Naive B cell (primary cell): Measurements from ENCODE around the gene CWC27. TPM values are rescaled to one million over a fixed set of nuclear protein-coding genes. Genes with fewer than 3 reads are reported as not detected.

Experiments used
- ATAC-seq, 2 donors: fragments of 150-1000 bp; cut with Tn5 transposase; 2 replicates each; pipeline ENCODE4 v1.10.0; 2021; ENCODE audit warnings: low read depth in 2 of 2, mild to moderate bottlenecking in 2 of 2, moderate library complexity in 2 of 2
- DNase-seq: peaks from one replicate; pipeline ENCODE4 v3.0.0; 2022
- H3K27ac Mint-ChIP-seq, 6 donors: one replicate each; pipeline ENCODE4 v1.8.0; 2020 to 2022; ENCODE audit warnings: mild to moderate bottlenecking in 6 of 6, mixed read lengths in 6 of 6, moderate library complexity in 5 of 6, inconsistent platforms in 2 of 6
- H3K27me3 Mint-ChIP-seq, 3 donors: one replicate each; pipeline ENCODE4 v1.8.0; 2021 to 2022; ENCODE audit warnings: mixed read lengths in 3 of 3, mild to moderate bottlenecking in 1 of 3
- H3K36me3 Mint-ChIP-seq, 2 donors: one replicate each; pipeline ENCODE4 v1.8.0; 2020 to 2022; ENCODE audit warnings: mixed read lengths in 2 of 2, inconsistent platforms in 1 of 2, mild to moderate bottlenecking in 1 of 2
- H3K4me1 Mint-ChIP-seq, 3 donors: one replicate each; pipeline ENCODE4 v1.8.0; 2020 to 2022; ENCODE audit warnings: mixed read lengths in 3 of 3, inconsistent platforms in 1 of 3, mild to moderate bottlenecking in 1 of 3, moderate library complexity in 1 of 3
- H3K4me3 Mint-ChIP-seq, 8 donors: one replicate each; pipeline ENCODE4 v1.8.0; 2020 to 2022; ENCODE audit warnings: mild to moderate bottlenecking in 8 of 8, mixed read lengths in 8 of 8, moderate library complexity in 8 of 8, inconsistent platforms in 2 of 8
- H3K9me3 Mint-ChIP-seq, 7 donors: one replicate each; pipeline ENCODE4 v1.8.0; 2020 to 2022; ENCODE audit warnings: mixed read lengths in 7 of 7, mild to moderate bottlenecking in 5 of 7, inconsistent platforms in 2 of 7, moderate library complexity in 1 of 7
- polyA plus RNA-seq, 6 donors: library from polyadenylated mRNA; unstranded; fragments of 300-500 nt; fragmentation: Illumina TruSeq; gene quantifications; one replicate each; pipeline ENCODE4 v1.2.3, GENCODE V29; 2021; ENCODE audit warnings: low read depth in 6 of 6

CWC27 gene
- polyA plus RNA-seq, 6 donors from 2014 or later = 26.5 to 43.5 (median 35.1) TPM

GRCh38 chr5:64952951-64953673 is 184.4 kb downstream of the CWC27 start:
- ATAC-seq = no peak

DNA sequence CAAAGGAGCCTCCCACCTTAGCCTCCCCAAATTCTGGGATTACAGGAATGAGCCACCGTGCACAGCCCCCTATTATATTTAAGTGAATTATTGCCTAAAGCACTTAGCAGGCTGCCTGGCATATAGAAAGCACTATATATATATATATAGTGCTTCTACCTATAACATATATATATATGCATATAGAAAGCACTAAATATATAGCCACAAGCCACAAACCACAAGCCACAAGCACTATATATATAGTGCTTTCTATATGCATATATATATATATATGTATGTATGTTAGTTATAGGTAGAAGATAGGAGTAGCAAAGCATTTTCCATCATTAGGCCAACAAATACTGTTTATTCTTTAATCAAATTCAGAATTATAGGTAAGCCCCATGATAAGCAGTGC is 185.8 kb downstream of the CWC27 start:
- no peak for ATAC-seq
- H3K27me3 Mint-ChIP-seq = no peaks in the 10 kb centered on the region
- H3K36me3 Mint-ChIP-seq = peaks cover 0 to 6% of the 10 kb centered on the region in 2 donors
- no peak for DNase-seq
- H3K4me3 Mint-ChIP-seq = no peak overlapping the region
- H3K9me3 Mint-ChIP-seq = no peaks in the 10 kb centered on the region
- H3K27ac Mint-ChIP-seq = no peak overlapping the region
- no peaks in the 10 kb centered on the region for H3K4me1 Mint-ChIP-seq

More at GRCh38 chr5:64952951-64953673, 184.4 kb downstream of the CWC27 start:
- peaks cover 0 to 6% of the 10 kb centered on the region in 2 donors for H3K36me3 Mint-ChIP-seq
- DNase-seq = no peak
- no peaks in the 10 kb centered on the region for H3K9me3 Mint-ChIP-seq
- H3K27me3 Mint-ChIP-seq = no peaks in the 10 kb centered on the region
- no peaks in the 10 kb centered on the region for H3K4me1 Mint-ChIP-seq
- H3K27ac Mint-ChIP-seq = no peak overlapping the region
- H3K4me3 Mint-ChIP-seq = no peak overlapping the region

DNA sequence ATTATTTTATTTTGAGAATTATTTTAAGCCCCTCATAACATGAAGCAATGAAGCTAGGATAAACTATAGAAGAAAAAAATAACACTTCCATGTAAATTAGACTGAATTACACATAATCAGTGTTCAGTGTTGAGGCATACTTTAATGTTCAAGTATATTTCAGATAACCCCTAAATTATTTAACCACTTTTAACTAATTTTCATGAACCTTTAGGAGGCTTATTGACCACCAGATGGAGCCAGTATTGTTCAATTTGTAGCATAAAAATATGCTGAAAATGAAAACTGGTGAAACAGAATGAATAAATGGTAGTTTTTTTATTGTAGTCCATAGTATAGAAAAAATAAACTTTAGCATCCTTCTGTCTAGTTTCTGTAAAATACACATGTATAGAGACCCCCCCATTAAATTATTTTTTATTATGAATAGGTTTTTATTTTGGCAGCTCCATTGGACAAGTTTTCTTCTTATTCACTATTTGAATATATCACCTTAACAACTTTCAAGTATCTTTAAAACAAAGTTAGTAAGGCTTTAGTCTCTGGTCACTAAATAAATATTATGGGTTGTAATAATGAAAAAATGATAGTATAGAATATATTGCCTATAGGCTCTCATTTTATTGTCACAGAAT is 190.1 kb downstream of the CWC27 start:
- H3K4me3 Mint-ChIP-seq = no peak overlapping the region
- DNase-seq (no peak), ATAC-seq (no peak)
- no peak overlapping the region for H3K27ac Mint-ChIP-seq
- H3K27me3 Mint-ChIP-seq = no peaks in the 10 kb centered on the region
- H3K4me1 Mint-ChIP-seq = no peaks in the 10 kb centered on the region
- H3K9me3 Mint-ChIP-seq = peaks cover 0 to 13% (median 8%) of the 10 kb centered on the region in 7 donors
- peaks cover 11 to 13% of the 10 kb centered on the region in 2 donors for H3K36me3 Mint-ChIP-seq

DNA sequence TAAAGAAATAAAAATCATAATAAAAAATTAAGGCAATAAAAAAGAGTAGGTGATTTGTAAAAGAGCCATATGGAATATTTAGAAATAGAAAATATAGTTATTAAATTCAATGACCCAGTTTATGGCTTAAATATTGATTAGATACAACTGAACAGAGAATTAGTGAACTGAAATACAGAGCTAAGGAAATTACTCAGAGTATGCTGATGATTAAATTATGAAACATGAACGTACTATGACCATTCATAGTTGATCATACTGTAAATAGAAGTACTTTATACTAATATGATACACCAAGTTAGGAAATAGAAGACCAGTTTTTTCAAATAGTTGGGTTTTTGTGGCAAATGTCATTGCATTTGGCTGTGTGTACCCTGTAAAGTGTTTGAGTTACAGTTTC is 194.5 kb downstream of the CWC27 start:
- Mint-ChIP-seq H3K27ac (no peak overlapping the region), H3K9me3 (peaks cover 0 to 15% (median 8%) of the 10 kb centered on the region in 7 donors), H3K4me3 (no peak overlapping the region), H3K27me3 (no peaks in the 10 kb centered on the region), H3K36me3 (peaks cover 11 to 13% of the 10 kb centered on the region in 2 donors), H3K4me1 (no peaks in the 10 kb centered on the region)
- ATAC-seq = no peak
- DNase-seq = no peak

GRCh38 chr5:64968591-64969110 is 199.9 kb downstream of the CWC27 start:
- Mint-ChIP-seq H3K27me3 (no peaks in the 10 kb centered on the region), H3K27ac (no peak overlapping the region), H3K4me3 (no peak overlapping the region), H3K9me3 (peaks cover 0 to 5% (median 0%) of the 10 kb centered on the region in 7 donors), H3K36me3 (peaks cover 9 to 16% of the 10 kb centered on the region in 2 donors), H3K4me1 (peaks cover 0 to 9% (median 5%) of the 10 kb centered on the region in 3 donors)
- DNase-seq (no peak), ATAC-seq (no peak)

- H3K9me3 Mint-ChIP-seq = peaks cover 0 to 3% (median 0%) of the 10 kb centered on the region in 7 donors
- peaks cover 15 to 17% of the 10 kb centered on the region in 2 donors for H3K36me3 Mint-ChIP-seq
- ATAC-seq (no peak), DNase-seq (no peak)
- H3K27me3 Mint-ChIP-seq = no peaks in the 10 kb centered on the region
- H3K27ac Mint-ChIP-seq = no peak overlapping the region
- H3K4me3 Mint-ChIP-seq = no peak overlapping the region
- peaks cover 0 to 9% (median 5%) of the 10 kb centered on the region in 3 donors for H3K4me1 Mint-ChIP-seq
These were observed 200.8 kb downstream of the CWC27 start for GRCh38 chr5:64969578-64969977.

- Mint-ChIP-seq H3K9me3 (peaks cover 0 to 3% (median 0%) of the 10 kb centered on the region in 7 donors), H3K36me3 (peaks cover 15 to 17% of the 10 kb centered on the region in 2 donors), H3K4me3 (no peak overlapping the region), H3K4me1 (peaks cover 0 to 9% (median 5%) of the 10 kb centered on the region in 3 donors), H3K27me3 (no peaks in the 10 kb centered on the region), H3K27ac (no peak overlapping the region)
- DNase-seq = no peak
- no peak for ATAC-seq
These were observed 202.8 kb downstream of the CWC27 start for GRCh38 chr5:64971513-64971912.

- DNase-seq (no peak), ATAC-seq (no peak)
- Mint-ChIP-seq H3K4me3 (no peak overlapping the region), H3K27ac (peak overlapping the region in 1 of 6 donors; percentile 74), H3K4me1 (peaks cover 0 to 9% (median 5%) of the 10 kb centered on the region in 3 donors), H3K9me3 (peaks cover 0 to 3% (median 0%) of the 10 kb centered on the region in 7 donors), H3K36me3 (peaks cover 15 to 17% of the 10 kb centered on the region in 2 donors), H3K27me3 (no peaks in the 10 kb centered on the region)
These were observed 203.3 kb downstream of the CWC27 start for GRCh38 chr5:64971990-64972389.

DNA sequence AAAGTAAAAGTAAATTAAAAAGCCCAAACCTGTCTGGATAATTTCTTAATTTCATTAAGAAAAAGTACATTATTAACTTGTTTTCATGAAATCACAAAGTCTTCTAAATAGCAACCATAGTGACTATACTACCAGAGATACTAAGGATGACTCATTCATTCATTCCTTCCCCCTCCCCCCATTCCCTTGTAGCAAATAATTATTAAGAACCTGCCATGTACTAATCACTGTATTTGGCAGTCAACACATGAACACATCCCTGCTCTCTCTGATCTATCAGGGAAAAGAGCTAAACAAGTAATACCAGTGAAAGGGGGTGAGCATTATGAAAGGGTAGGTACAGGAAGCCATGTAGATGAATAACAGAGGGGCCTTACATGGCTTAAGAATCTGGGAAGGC is 203.9 kb downstream of the CWC27 start:
- ATAC-seq (no peak), DNase-seq (no peak)
- H3K4me3 Mint-ChIP-seq = no peak overlapping the region
- peak overlapping the region in 2 of 6 donors; percentile 3 to 78 for H3K27ac Mint-ChIP-seq
- H3K4me1 Mint-ChIP-seq = peaks cover 0 to 9% (median 5%) of the 10 kb centered on the region in 3 donors
- peaks cover 16 to 17% of the 10 kb centered on the region in 2 donors for H3K36me3 Mint-ChIP-seq
- no peaks in the 10 kb centered on the region for H3K27me3 Mint-ChIP-seq
- H3K9me3 Mint-ChIP-seq = peaks cover 0 to 3% (median 0%) of the 10 kb centered on the region in 7 donors

DNA sequence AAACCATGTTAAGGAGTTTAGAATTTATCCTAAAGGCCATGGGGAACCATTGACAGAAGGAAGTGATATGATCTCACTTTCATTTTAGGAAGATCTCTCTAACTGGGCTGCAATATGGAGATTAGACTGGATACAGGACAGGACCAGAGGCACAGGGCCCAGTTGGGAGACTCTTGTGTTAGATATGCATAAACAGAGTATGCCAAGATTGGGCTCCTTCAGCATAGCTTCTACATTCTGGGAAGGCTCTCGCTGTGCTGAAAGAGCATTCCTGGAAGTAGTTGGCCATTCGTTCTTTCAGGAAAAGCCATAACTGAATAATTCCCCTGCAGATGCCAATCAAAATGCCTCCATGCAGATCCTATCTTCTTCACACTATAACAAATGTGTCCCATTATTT is 204.5 kb downstream of the CWC27 start:
- no peak for ATAC-seq
- no peak for DNase-seq
- peak overlapping the region in 1 of 6 donors; percentile 3 for H3K27ac Mint-ChIP-seq
- no peaks in the 10 kb centered on the region for H3K27me3 Mint-ChIP-seq
- no peak overlapping the region for H3K4me3 Mint-ChIP-seq
- peaks cover 0 to 11% (median 5%) of the 10 kb centered on the region in 3 donors for H3K4me1 Mint-ChIP-seq
- peaks cover 0 to 3% (median 0%) of the 10 kb centered on the region in 7 donors for H3K9me3 Mint-ChIP-seq
- peaks cover 17 to 22% of the 10 kb centered on the region in 2 donors for H3K36me3 Mint-ChIP-seq

GRCh38 chr5:64977779-64978178 is 209.0 kb downstream of the CWC27 start:
- DNase-seq (no peak), ATAC-seq (no peak)
- Mint-ChIP-seq H3K27ac (peak overlapping the region in 1 of 6 donors; percentile 34), H3K27me3 (no peaks in the 10 kb centered on the region), H3K36me3 (peaks cover 10 to 19% of the 10 kb centered on the region in 2 donors), H3K9me3 (no peaks in the 10 kb centered on the region), H3K4me3 (peak overlapping the region in 1 of 8 donors; percentile 22), H3K4me1 (peaks cover 7 to 34% (median 8%) of the 10 kb centered on the region in 3 donors)

GRCh38 chr5:64978546-64978945 is 209.8 kb downstream of the CWC27 start:
- Mint-ChIP-seq H3K4me1 (peaks cover 5 to 27% (median 8%) of the 10 kb centered on the region in 3 donors), H3K27ac (peak overlapping the region in 4 of 6 donors; percentile 11 to 53 (median 26)), H3K36me3 (peaks cover 2 to 13% of the 10 kb centered on the region in 2 donors), H3K27me3 (no peaks in the 10 kb centered on the region), H3K4me3 (no peak overlapping the region), H3K9me3 (no peaks in the 10 kb centered on the region)
- no peak for ATAC-seq
- no peak for DNase-seq

DNA sequence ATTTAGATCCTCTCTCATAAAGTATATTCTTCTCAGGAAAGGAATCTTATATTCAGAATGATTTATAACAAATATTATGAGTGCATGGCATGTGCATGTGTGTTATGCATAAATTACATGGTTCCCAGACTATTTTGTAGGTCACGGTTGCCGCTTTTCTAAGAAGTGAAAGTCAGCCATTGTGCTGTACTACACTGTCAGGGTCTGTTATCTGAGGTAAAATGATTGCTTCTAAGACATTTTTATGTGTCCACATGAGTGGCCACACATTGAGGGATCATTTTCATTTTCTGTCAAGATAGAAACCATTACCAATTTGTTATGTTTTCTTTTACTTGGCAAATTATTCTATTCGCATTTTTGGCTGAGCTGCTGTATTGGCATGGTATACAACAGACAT is 210.8 kb downstream of the CWC27 start:
- no peaks in the 10 kb centered on the region for H3K27me3 Mint-ChIP-seq
- H3K27ac Mint-ChIP-seq = peak overlapping the region in 3 of 6 donors; percentile 44 to 83 (median 61)
- H3K4me3 Mint-ChIP-seq = peak overlapping the region in 1 of 8 donors; percentile 49
- DNase-seq (peak; percentile 22), ATAC-seq (peak; percentile 97)
- H3K9me3 Mint-ChIP-seq = no peaks in the 10 kb centered on the region
- peaks cover 0 to 8% of the 10 kb centered on the region in 2 donors for H3K36me3 Mint-ChIP-seq
- H3K4me1 Mint-ChIP-seq = peaks cover 5 to 27% (median 8%) of the 10 kb centered on the region in 3 donors
